GOT3 (cell line): ENCODE results near the gene SHD.
A peak's percentile ranks its signal among the peaks of the same experiment; 100 is the strongest.
"Not testable (repeated sequence)": the region's sequence is repeated elsewhere in the genome, so short reads cannot be mapped to it uniquely, and the experiment has no call there.

Source experiments
- DNase-seq: peaks from one replicate; lab custom pipeline; 2025; ENCODE audit warnings: mixed read lengths; lab: John Stamatoyannopoulos, UW

SHD gene

GRCh38 chr19:4327252-4327876 is 48.3 kb downstream of the SHD start:
- no peak for DNase-seq

- DNase-seq = no peak
Measured at GRCh38 chr19:4327877-4328242, 48.8 kb downstream of the SHD start.

DNA sequence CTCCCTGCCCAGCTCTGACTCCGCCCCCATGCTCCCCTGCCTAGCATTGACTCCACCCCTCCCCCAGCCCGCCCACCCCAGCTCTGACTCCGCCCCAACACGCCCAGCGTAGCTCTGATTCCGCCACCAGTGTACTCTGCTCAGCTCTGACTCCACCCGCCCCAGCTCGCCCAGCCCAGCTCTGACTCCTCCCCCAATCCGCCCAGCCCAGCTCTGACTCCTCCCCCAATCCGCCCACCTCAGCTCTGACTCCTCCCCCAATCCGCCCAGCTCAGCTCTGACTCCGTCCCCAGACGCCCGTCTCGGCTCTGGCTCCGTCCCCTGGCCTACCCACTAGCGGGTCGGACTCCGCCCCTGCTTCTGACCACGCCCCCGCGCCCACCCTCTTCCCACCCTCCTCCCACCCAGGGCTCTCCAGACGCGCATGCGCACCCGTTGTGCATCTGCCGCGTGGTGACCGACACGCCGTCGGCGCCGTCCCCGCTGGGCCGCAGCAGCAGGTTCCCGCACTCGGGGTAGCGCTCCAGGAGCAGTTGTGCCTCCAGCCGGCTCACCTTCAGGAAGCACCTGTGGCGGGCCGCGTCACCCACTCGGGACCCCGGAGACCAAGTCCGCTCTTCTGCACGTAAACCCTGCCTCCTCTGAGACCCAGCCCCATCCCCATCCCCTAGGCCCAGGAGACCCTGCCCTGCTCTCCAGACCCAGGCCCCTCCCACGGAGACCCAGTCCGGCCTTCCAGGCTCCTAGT is 49.4 kb downstream of the SHD start:
- peak; percentile 62 for DNase-seq

- not testable (repeated sequence) for DNase-seq
Measured at GRCh38 chr19:4328991-4329681, 50.1 kb downstream of the SHD start.

DNA sequence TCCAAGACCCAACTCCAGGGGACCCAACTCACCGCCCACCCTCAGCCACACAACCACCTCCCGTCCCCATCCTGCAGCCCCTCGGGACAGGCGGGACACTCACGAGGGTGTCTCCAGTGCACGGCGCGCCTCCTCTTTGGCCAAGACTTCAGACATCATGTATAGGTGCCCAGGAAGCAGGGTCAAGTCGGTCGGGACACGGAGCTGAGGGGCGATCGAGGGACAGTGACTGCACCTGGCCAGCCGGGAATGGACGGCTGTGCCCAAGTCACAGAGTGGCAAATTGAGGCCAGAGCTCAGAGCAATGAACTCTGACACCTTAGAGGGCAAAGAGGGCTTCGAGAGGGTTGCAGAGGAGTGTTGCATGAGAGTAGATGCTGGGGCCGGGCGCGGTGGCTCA is 50.8 kb downstream of the SHD start:
- DNase-seq = no peak

DNA sequence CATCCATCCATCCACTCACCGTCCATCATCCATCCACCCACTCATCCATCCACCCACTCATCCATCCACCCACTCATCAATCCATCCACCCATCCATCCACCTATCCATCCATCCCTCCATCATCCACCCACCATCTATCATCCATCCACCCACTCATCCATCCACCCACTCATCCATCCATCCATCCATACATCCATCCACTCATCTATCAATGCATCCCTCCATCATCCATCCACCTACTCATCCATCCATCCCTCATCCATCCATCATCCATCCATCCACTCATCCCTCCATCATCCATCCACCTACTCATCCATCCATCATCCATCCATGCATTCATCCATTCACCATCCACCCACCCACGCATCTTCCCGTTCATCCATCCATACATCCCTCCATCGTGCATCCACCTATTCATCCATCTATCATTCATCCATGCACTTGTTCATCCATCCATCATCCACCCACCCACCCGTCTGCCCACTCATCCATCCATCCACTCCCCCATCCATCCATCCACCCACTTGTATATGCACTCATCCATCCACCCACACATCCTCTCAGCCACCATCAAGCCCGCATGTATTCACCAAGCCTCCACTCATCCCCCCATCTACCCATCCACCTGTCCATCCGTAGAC is 56.0 kb downstream of the SHD start:
- DNase-seq = no peak

DNA sequence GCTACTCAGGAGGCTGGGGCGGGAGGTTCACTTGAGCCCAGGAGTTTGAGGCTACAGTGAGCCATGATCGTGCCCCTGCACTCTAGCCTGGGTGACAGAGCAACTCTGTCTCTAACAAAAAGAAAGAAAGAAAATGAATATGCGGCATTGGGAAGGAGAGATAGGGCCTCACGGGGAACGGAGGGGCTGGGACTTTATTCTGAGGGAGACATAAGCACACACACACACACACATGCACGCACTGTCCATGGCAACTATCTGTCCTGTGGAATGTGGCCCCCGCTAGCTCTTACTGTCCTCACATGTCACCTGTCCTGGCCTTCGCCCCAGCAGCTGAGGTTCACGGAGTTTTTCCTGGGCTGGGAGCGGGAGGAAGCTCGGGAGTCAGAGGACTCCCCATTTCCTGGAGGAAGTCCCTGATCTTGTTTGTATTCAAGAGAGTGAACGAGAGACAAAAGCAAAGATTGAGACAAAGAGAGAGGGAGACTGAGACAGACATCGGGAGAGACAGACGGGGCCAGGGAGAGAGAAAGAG is 58.9 kb downstream of the SHD start:
- no peak for DNase-seq

DNA sequence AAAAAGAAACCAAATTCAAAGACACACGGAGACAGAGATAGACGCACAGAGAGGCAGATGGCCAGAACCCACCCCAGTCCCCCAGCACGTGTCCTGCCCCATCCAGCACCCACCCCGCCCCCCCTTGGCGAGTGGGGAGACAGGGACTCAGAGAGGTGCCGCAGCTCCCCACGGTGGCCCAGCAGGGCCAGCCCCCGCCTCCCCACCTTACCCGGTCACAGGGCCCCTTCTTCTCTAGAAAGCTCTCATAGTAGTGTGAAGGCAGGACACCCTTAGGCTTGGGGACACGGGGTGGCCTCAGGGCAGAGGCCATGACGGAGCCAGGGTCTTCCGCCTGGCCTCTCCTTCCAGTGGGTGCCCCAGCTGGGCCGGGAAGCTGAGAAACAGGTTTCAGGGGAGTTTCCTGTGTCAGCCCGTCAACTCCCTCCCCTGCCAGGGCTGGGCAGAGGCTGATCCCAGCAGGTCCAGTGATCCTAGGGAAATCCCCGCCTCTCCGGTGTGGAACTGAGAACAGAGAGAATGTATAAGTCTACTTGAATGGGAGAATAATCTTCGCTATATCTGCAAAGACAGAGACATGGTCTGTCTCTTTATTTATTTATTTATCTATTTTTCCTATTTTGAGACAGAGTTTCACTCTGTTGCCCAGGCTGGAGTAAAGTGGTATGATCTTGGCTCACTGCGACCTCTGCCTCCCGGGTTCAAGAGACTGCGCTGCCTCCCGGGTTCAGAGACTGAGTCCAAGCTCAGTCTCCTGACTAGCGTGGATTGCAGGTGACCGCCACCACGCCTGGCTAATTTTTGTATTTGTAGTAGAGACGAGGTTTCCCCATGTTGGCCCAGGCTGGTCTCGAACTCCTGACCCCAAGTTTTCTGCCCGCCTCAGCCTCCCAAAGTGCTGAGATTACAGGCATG is 59.6 kb downstream of the SHD start, which contains the start of gene STAP2:
Gene STAP2 (minus strand): TSS at position 387 of the 915 bp plus-strand sequence. CDS start 74 bp downstream, at position 313.
- no peak for DNase-seq
